HG02938 (cell line): Measurements from ENCODE around the gene TMEM238L.

Experiments
- ATAC-seq: cut with Tn5 transposase; IDR thresholded peaks from one replicate; pipeline ENCODE4 v1.9.1; 2021; ENCODE audit warnings: mild to moderate bottlenecking, moderate library complexity; ENCODE audit not compliant: unreplicated experiment

The TMEM238L gene

GRCh38 chr17:10748531-10749181 is 55.2 kb downstream of the TMEM238L start:
- no peak for ATAC-seq

- ATAC-seq = no peak
These were observed 58.7 kb downstream of the TMEM238L start for GRCh38 chr17:10745231-10745630.
